Brain microvascular endothelial cell (primary cell): ENCODE results near the gene COLEC11.
A peak's percentile ranks its signal among the peaks of the same experiment; 100 is the strongest.

Source experiments
- DNase-seq: peaks from one replicate; pipeline ENCODE4 v3.0.0-alpha.2; 2020
- H3K27ac ChIP-seq: fragments of 250-450 bp; sonication (Bioruptor Pico); 2 replicates; pipeline ENCODE4 v1.5.1; 2020; ENCODE audit warnings: mild to moderate bottlenecking, moderate library complexity
- H3K27me3 ChIP-seq: fragments of 250-450 bp; sonication (Bioruptor Pico); replicated peaks from 2 replicates; pipeline ENCODE4 v1.5.1; 2020; ENCODE audit warnings: mild to moderate bottlenecking
- H3K36me3 ChIP-seq: fragments of 250-450 bp; sonication (Bioruptor Pico); replicated peaks from 2 replicates; pipeline ENCODE4 v1.5.1; 2020; ENCODE audit warnings: mild to moderate bottlenecking
- H3K4me3 ChIP-seq: 2 replicates; pipeline ENCODE4 v1.5.1; 2011; ENCODE audit warnings: low read depth, mild to moderate bottlenecking, control low read depth, low read length, moderate library complexity
- CTCF ChIP-seq: IDR thresholded peaks from 2 replicates; pipeline ENCODE4 v1.5.1; 2011; ENCODE audit warnings: low read depth, mild to moderate bottlenecking, moderate library complexity, low read length, control low read depth, inconsistent platforms; ENCODE audit errors: missing control alignments
- in situ Hi-C: cut with HindIII; loops from 2 replicates; pipeline ENCODE4 v1.10.0; 2017; ENCODE audit warnings: low sequenced_read_pairs, low pct_ligation_motif_present

Gene COLEC11

GRCh38 chr2:3587021-3587420 lies 7.9 kb upstream of the COLEC11 start:
- H3K27me3 ChIP-seq: no peaks in the 10 kb centered on the region
- in situ Hi-C loops: no loop called here

GRCh38 chr2:3587432-3587831 lies 7.5 kb upstream of the COLEC11 start:
- Histone ChIP-seq H3K27ac (no peak overlapping the region), H3K27me3 (no peaks in the 10 kb centered on the region), H3K36me3 (no peaks in the 10 kb centered on the region), H3K4me3 (no peak overlapping the region)
- no peak for TF ChIP-seq CTCF
- peak; percentile 56 for DNase-seq
- in situ Hi-C loops: no loop called here

More at GRCh38 chr2:3587021-3587420, 7.9 kb upstream of the COLEC11 start:
- no peak for TF ChIP-seq CTCF
- Histone ChIP-seq H3K36me3 (peaks cover 3% of the 10 kb centered on the region), H3K4me3 (no peak overlapping the region), H3K27ac (no peak overlapping the region)
- no peak for DNase-seq

- Histone ChIP-seq H3K36me3 (no peaks in the 10 kb centered on the region), H3K27me3 (no peaks in the 10 kb centered on the region), H3K27ac (no peak overlapping the region), H3K4me3 (no peak overlapping the region)
- no peak for TF ChIP-seq CTCF
- in situ Hi-C loops: no loop called here
- DNase-seq: no peak
These were observed 6.8 kb upstream of the COLEC11 start for GRCh38 chr2:3588084-3588483.

GRCh38 chr2:3589086-3589485 lies 5.8 kb upstream of the COLEC11 start:
- no peak overlapping the region for H3K4me3 ChIP-seq
- H3K27me3 ChIP-seq: no peaks in the 10 kb centered on the region
- no peak for TF ChIP-seq CTCF
- in situ Hi-C loops: no loop called here
- no peak overlapping the region for H3K27ac ChIP-seq
- H3K36me3 ChIP-seq: no peaks in the 10 kb centered on the region
- no peak for DNase-seq

- Histone ChIP-seq H3K27ac (no peak overlapping the region), H3K4me3 (no peak overlapping the region), H3K36me3 (no peaks in the 10 kb centered on the region), H3K27me3 (no peaks in the 10 kb centered on the region)
- in situ Hi-C loops: no loop called here
- no peak for TF ChIP-seq CTCF
- no peak for DNase-seq
These were observed 492 bp downstream of the COLEC11 start for GRCh38 chr2:3595404-3595803.

GRCh38 chr2:3595985-3596384 lies 1.1 kb downstream of the COLEC11 start:
- Histone ChIP-seq H3K27ac (no peak overlapping the region), H3K36me3 (no peaks in the 10 kb centered on the region), H3K4me3 (no peak overlapping the region), H3K27me3 (no peaks in the 10 kb centered on the region)
- in situ Hi-C loops: no loop called here
- no peak for DNase-seq
- no peak for TF ChIP-seq CTCF
